SK-N-SH (cell line): Measurements from ENCODE around the gene FOXA1.

Experiments
- CTCF ChIP-seq: fragments of 200-600 bp; sonication (generic); IDR thresholded peaks from 2 replicates; pipeline ENCODE4 v1.6.1; 2017; ENCODE audit warnings: antibody characterized with exemption, mild to moderate bottlenecking, moderate library complexity
- EP300 ChIP-seq, 2 experiments: IDR thresholded peaks; 2 replicates each; pipeline versions ENCODE4 v1.4.0 to v1.6.1; 2012; ENCODE audit warnings: borderline replicate concordance in 1 of 2, low read depth in 1 of 2, low read length in 1 of 2
- JUND ChIP-seq: IDR thresholded peaks from 2 replicates; pipeline ENCODE4 v1.4.0; 2012
- MAX ChIP-seq: IDR thresholded peaks from 2 replicates; pipeline ENCODE4 v1.4.0; 2012; ENCODE audit warnings: low read depth
- PBX3 ChIP-seq: IDR thresholded peaks from 2 replicates; pipeline ENCODE4; 2012
- REST ChIP-seq: IDR thresholded peaks from 2 replicates; pipeline ENCODE4 v1.6.1; 2012; ENCODE audit warnings: mild to moderate bottlenecking, low read depth, low read length, moderate library complexity
- SIN3A ChIP-seq: IDR thresholded peaks from 2 replicates; pipeline ENCODE4 v1.6.1; 2012; ENCODE audit warnings: low read depth, mild to moderate bottlenecking, low read length, moderate library complexity, borderline replicate concordance
- TEAD4 ChIP-seq: IDR thresholded peaks from 2 replicates; pipeline ENCODE4 v1.4.0; 2012; ENCODE audit warnings: mild to moderate bottlenecking, borderline replicate concordance; ENCODE audit not compliant: insufficient read depth
- USF1 ChIP-seq: IDR thresholded peaks from 2 replicates; pipeline ENCODE4 v1.4.0; 2012; ENCODE audit warnings: low read depth, borderline replicate concordance

- no peak for TF ChIP-seq JUND
- no peak for TF ChIP-seq USF1
- TF ChIP-seq SIN3A, result no peak
- TF ChIP-seq EP300 (IDR thresholded peaks at IDR 0.05; ENCODE audit: borderline replicate concordance in 1 of 2, low read depth in 1 of 2, low read length in 1 of 2), result no peak
- TF ChIP-seq REST, result no peak
- no peak for TF ChIP-seq TEAD4
- no peak for TF ChIP-seq PBX3
- no peak for TF ChIP-seq CTCF
- TF ChIP-seq MAX, result no peak
Measured at GRCh38 chr14:37545174-37545573, 49.9 kb downstream of the FOXA1 start.
